ENCODE results near the gene SLC6A12. TPM values are rescaled to one million over a fixed set of nuclear protein-coding genes. Genes with fewer than 3 reads are reported as not detected.

Gene SLC6A12
- total and polyA plus RNA-seq, 5 experiments from 2014 or later = 0.78 TPM; not detected in 4

DNA sequence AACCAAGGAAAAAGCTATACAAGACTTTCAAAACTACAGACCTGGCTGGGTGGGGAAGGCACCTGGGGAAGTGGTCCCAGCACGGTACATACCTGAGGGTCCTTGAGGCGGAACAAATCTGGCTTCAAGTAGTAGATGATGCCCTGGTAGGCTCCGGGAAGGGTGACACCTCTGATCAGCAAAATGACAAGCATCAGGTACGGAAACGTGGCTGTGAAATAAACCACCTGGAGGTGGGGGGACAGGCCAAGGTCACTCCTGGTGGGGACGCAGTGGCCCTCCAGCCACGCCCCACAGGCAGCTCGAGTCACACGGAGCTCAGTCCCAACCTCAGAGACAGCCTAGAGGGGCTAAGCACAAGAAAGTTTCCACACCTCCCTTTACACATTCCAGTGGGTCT is 15.3 kb downstream of the SLC6A12 start:
- Mint-ChIP-seq H3K9me3 (peaks cover 0 to 10% (median 0%) of the 10 kb centered on the region in 9 donors), H3K27me3 (peaks cover 20 to 76% (median 43%) of the 10 kb centered on the region in 5 donors), H3K4me3 (no peak overlapping the region), H3K27ac (peak overlapping the region in 1 of 10 donors; percentile 19), H3K36me3 (no peaks in the 10 kb centered on the region), H3K4me1 (peaks cover 0 to 5% (median 3%) of the 10 kb centered on the region in 4 donors)
- POLR2A ChIA-PET = no interaction called here
- DNase-seq (peak in 1 of 10 donors; percentile 30), ATAC-seq (no peak)

DNA sequence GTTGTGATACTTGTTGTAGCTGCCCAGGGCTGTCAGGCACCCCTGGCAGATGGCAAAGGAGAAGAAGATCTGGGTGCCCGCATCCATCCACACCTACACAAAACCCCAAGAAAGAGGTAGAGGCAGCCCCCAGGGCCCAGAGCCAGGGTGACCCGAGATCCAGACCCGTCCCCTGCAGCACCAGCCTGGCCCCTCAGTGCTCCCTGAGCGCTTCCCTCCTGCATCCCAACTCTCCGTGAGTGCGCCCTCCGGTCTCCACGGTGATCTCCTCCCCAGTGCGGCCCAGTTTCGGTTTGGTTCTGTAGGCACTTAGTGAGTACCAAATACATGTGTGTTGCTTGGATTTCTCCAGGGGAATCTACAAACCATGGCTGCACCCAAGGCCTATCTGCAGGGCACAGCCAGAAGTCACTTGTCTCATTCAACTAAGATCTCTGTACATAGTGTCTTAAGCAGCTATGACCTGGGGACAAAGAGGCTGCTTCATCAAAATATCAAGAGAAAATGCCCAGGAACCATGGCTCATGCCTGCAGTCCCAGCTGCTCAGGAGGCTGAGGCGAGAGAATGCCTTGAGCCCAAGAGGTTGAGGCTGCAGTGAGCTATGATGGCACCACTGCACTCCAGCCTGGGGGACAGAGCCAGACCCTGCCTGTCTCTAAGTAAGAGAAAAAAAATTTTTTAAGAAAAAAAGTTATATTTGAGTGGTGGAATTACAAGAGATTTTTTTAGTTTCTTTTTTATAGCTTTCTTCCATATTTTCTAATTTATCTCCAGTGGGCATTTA is 15.9 kb downstream of the SLC6A12 start:
- Mint-ChIP-seq H3K4me3 (no peak overlapping the region), H3K4me1 (peaks cover 0 to 5% (median 3%) of the 10 kb centered on the region in 4 donors), H3K27me3 (peaks cover 20 to 79% (median 43%) of the 10 kb centered on the region in 5 donors), H3K36me3 (no peaks in the 10 kb centered on the region), H3K9me3 (peaks cover 0 to 10% (median 0%) of the 10 kb centered on the region in 9 donors), H3K27ac (no peak overlapping the region)
- ATAC-seq (no peak), DNase-seq (peak in 1 of 10 donors; percentile 47)
- POLR2A ChIA-PET = no interaction called here

DNA sequence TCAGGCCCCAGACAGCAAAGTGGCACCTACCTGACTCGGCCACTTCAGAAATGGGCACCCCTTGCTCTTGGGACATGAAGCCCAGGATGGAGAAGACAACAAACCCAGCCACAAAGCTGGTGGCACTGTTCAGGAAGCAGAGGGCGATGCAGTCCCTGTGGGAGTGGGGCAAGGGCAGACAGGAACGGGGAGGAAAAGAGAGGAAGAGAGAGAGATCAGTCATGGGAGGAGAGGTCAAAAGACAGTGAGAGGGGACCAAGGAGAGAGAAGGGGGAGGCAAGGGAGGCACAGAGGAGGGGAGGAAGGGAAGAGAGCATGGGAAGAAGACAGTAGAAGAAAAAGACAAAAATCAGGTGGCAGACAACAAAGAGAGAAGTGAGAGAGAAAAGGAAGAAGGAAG is 16.6 kb downstream of the SLC6A12 start:
- no peak overlapping the region for H3K27ac Mint-ChIP-seq
- H3K4me3 Mint-ChIP-seq = no peak overlapping the region
- H3K27me3 Mint-ChIP-seq = peaks cover 19 to 79% (median 47%) of the 10 kb centered on the region in 5 donors
- ATAC-seq = no peak
- POLR2A ChIA-PET = no interaction called here
- peaks cover 0 to 4% (median 0%) of the 10 kb centered on the region in 4 donors for H3K4me1 Mint-ChIP-seq
- H3K9me3 Mint-ChIP-seq = peaks cover 0 to 10% (median 0%) of the 10 kb centered on the region in 9 donors
- peak in 1 of 10 donors; percentile 28 for DNase-seq
- no peaks in the 10 kb centered on the region for H3K36me3 Mint-ChIP-seq

DNA sequence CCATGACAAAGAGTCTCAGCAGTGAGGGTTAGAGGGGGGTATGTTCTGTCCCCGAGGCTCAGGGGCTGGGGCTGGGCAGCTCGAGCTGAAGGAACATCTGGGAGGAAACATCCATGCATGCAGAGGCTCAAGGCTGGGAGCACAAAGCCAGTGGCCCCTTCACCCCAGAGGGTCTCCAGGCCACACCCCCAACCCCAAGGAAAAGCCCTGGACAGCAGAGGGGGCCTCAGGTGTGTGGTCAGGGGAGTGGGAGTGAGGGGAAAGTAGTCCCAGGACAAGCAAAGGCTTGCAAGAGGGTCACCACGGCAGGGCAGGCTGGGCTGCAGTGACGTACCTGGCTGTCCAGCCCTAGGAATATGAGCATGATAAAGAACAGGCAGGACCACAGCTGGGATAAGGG is 17.5 kb downstream of the SLC6A12 start:
- H3K4me3 Mint-ChIP-seq = no peak overlapping the region
- peak in 1 of 10 donors; percentile 50 for DNase-seq
- peaks cover 0 to 10% (median 0%) of the 10 kb centered on the region in 9 donors for H3K9me3 Mint-ChIP-seq
- peaks cover 0 to 4% (median 0%) of the 10 kb centered on the region in 4 donors for H3K4me1 Mint-ChIP-seq
- ATAC-seq = no peak
- H3K27me3 Mint-ChIP-seq = peaks cover 14 to 79% (median 43%) of the 10 kb centered on the region in 5 donors
- H3K27ac Mint-ChIP-seq = no peak overlapping the region
- POLR2A ChIA-PET = no interaction called here
- H3K36me3 Mint-ChIP-seq = no peaks in the 10 kb centered on the region

DNA sequence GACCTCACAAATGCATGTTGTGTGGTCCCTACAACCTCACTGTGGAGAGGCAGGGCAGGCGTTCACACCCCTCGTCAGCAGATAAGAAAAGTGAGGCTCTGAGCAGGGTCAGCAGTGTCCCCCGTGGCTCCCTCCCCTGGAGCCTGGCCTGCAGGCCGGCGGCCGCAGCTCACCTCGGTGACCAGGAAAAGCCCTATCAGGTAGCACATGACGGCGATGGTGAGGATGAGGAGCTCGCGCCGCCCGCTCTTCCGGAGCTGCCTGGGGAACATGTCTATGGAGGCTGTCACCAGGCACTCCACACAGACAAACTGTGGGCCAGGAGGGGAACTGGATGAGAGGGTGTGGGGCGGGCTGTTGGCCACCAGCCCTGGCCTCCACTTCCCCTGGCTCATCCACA is 18.0 kb downstream of the SLC6A12 start:
- H3K4me3 Mint-ChIP-seq = no peak overlapping the region
- DNase-seq = peak in 1 of 10 donors; percentile 24
- peaks cover 0 to 10% (median 0%) of the 10 kb centered on the region in 9 donors for H3K9me3 Mint-ChIP-seq
- H3K4me1 Mint-ChIP-seq = peaks cover 0 to 4% (median 0%) of the 10 kb centered on the region in 4 donors
- POLR2A ChIA-PET = no interaction called here
- ATAC-seq = no peak
- no peak overlapping the region for H3K27ac Mint-ChIP-seq
- peaks cover 10 to 75% (median 38%) of the 10 kb centered on the region in 5 donors for H3K27me3 Mint-ChIP-seq
- H3K36me3 Mint-ChIP-seq = no peaks in the 10 kb centered on the region

DNA sequence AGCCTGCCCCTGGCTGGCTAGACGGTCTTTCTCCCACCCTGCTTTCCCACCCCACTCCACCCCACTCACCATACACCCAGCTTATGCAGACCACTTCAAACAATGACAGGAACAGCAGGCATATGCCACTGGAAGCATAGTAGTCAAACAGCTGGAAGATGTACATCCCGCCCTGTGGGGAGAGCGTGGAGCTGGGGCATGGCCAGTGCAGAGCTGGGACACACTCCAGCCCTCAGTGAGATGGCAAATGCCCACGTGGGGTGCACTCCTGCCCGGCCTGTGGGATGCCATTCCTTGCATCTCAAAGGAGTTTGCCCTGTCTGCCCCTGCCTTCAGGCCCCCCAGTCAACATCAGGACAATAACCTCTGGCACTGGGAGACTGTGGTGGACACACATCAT is 18.8 kb downstream of the SLC6A12 start:
- Mint-ChIP-seq H3K36me3 (no peaks in the 10 kb centered on the region), H3K27me3 (peaks cover 9 to 77% (median 38%) of the 10 kb centered on the region in 5 donors), H3K4me1 (peaks cover 0 to 4% (median under 1%) of the 10 kb centered on the region in 4 donors), H3K9me3 (peaks cover 0 to 10% (median 0%) of the 10 kb centered on the region in 9 donors), H3K4me3 (no peak overlapping the region), H3K27ac (no peak overlapping the region)
- POLR2A ChIA-PET = no interaction called here
- DNase-seq (peak in 1 of 10 donors; percentile 41), ATAC-seq (no peak)

DNA sequence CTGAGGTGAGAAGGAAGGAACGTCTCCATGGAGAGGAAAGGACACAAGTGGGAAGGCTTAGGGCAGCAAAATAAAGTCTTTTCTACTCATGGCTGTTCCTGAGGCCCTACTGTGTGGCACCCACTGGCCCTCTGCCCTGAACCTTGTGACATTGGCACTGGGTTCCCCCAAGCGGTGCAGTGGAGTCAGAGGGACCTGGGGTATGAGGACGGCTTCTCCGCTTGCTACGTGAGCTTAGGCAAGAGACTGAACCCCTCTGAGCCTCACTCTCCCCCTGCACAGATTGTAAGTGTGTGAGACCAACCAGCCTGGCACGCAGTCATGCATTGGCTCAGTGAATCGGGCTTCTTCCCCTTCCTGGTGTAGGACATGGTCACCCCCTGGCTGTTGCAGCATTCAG is 19.7 kb downstream of the SLC6A12 start:
- POLR2A ChIA-PET = no interaction called here
- peaks cover 0 to 10% (median 0%) of the 10 kb centered on the region in 9 donors for H3K9me3 Mint-ChIP-seq
- DNase-seq (peak in 1 of 10 donors; percentile 34), ATAC-seq (no peak)
- H3K4me1 Mint-ChIP-seq = peaks cover 0 to 10% (median 2%) of the 10 kb centered on the region in 4 donors
- peak overlapping the region in 1 of 10 donors; percentile 38 for H3K27ac Mint-ChIP-seq
- no peaks in the 10 kb centered on the region for H3K36me3 Mint-ChIP-seq
- no peak overlapping the region for H3K4me3 Mint-ChIP-seq
- H3K27me3 Mint-ChIP-seq = peaks cover 9 to 83% (median 42%) of the 10 kb centered on the region in 5 donors

DNA sequence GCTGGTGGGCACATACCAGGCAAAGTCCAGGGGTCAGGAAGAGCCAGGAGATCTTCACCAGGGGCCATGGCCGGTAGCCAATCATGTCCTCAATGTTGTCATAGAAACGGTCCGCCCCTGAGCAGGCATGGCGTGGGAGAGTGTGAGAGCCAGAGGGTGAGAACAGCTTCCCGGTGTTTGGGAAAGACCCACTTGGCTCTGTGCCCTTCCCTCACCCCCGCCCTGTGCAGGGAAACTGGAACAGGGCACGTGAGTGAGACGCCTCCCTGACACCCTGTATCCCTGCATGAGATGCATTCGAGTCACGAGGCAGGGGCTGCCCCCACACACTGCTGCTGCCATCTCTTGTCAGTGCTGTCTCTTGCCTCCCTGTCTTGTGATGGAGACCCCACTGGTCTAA is 20.7 kb downstream of the SLC6A12 start:
- H3K36me3 Mint-ChIP-seq = peaks cover 0 to 3% (median 0%) of the 10 kb centered on the region in 3 donors
- no peak overlapping the region for H3K27ac Mint-ChIP-seq
- POLR2A ChIA-PET = no interaction called here

DNA sequence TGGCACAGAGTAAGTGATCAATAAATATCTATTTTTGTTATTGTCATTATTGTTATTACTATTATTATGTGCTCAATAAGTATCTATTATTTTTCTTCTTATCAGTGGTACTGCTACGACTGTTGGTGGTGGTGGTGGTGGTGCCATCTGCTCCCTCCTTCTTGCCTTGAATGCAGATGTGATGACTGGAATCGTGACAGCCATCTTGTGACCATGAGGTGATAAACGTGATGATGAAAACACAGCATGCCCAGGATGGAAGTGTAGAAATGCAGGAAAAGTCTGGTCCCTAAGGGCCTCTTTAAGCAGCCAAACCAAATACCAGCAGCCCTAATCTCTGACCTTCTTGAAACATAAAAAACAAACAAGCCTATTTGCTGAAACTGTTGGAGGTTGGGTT is 22.4 kb downstream of the SLC6A12 start:
- no peak overlapping the region for H3K4me3 Mint-ChIP-seq
- ATAC-seq (no peak), DNase-seq (no peak)
- H3K27me3 Mint-ChIP-seq = peaks cover 7 to 64% (median 33%) of the 10 kb centered on the region in 5 donors
- H3K36me3 Mint-ChIP-seq = peaks cover 0 to 3% (median 0%) of the 10 kb centered on the region in 3 donors
- H3K27ac Mint-ChIP-seq = no peak overlapping the region
- peaks cover 0 to under 1% (median 0%) of the 10 kb centered on the region in 9 donors for H3K9me3 Mint-ChIP-seq
- POLR2A ChIA-PET = no interaction called here
- peaks cover 0 to 14% (median 3%) of the 10 kb centered on the region in 4 donors for H3K4me1 Mint-ChIP-seq

More for the DNA sequence above, 20.7 kb downstream of the SLC6A12 start:
- DNase-seq = peak in 1 of 10 donors; percentile 53
- peaks cover 0 to 10% (median 0%) of the 10 kb centered on the region in 9 donors for H3K9me3 Mint-ChIP-seq
- ATAC-seq = no peak
- H3K4me1 Mint-ChIP-seq = peaks cover 0 to 14% (median 4%) of the 10 kb centered on the region in 4 donors
- peaks cover 9 to 81% (median 42%) of the 10 kb centered on the region in 5 donors for H3K27me3 Mint-ChIP-seq
- H3K4me3 Mint-ChIP-seq = no peak overlapping the region

DNA sequence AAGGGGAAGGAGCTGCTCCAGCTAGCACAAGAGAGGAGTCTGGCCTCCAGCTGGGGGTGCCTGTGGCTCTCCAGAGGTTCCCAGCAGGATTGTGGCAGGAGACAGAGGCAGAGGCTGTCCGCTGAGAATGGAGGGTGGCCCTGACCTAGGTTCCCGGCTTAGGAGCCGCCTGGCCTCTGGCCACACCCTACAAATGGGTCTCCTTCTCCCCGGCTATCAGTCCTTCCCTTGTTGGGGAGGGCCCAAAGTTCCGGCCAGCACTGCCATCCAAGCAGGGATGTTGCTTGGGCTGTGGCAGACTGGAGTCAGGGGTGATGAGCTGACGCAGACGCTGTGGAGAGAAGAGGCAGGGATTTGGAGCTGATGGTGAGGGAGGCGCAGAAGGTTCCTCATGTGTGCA is 23.1 kb downstream of the SLC6A12 start:
- Mint-ChIP-seq H3K9me3 (no peaks in the 10 kb centered on the region), H3K4me3 (no peak overlapping the region), H3K4me1 (peaks cover 0 to 14% (median 3%) of the 10 kb centered on the region in 4 donors), H3K27ac (no peak overlapping the region), H3K36me3 (peaks cover 0 to 3% (median 0%) of the 10 kb centered on the region in 3 donors), H3K27me3 (peaks cover 7 to 57% (median 30%) of the 10 kb centered on the region in 5 donors)
- ATAC-seq = no peak
- DNase-seq = peak in 1 of 10 donors; percentile 28
- POLR2A ChIA-PET = no interaction called here

DNA sequence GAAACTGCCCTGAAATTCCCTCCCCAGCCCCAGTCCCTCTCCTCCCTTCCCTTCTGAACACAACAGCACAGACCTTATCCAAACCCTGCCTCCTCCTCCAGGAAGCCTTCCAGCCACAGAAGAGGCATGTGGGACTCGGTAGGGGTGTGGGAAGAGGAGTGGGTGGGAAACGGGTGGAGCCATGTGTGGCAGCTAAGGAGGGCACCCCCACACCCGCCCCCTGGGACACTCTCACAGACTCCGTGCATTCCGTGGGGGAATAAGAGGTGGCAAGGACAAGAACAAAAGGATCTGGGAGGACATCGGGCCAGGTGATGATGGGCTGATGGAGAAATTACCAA is 24.4 kb downstream of the SLC6A12 start:
- Mint-ChIP-seq H3K27ac (peak overlapping the region in 2 of 10 donors; percentile 29 to 37), H3K27me3 (peaks cover 7 to 44% (median 33%) of the 10 kb centered on the region in 5 donors), H3K4me1 (peaks cover 0 to 14% (median 3%) of the 10 kb centered on the region in 4 donors), H3K4me3 (peak overlapping the region in 4 of 10 donors; percentile 26 to 78 (median 70)), H3K9me3 (no peaks in the 10 kb centered on the region), H3K36me3 (peaks cover 0 to 3% (median 0%) of the 10 kb centered on the region in 3 donors)
- POLR2A ChIA-PET = no interaction called here
- DNase-seq (peak in 1 of 10 donors; percentile 38), ATAC-seq (no peak)

DNA sequence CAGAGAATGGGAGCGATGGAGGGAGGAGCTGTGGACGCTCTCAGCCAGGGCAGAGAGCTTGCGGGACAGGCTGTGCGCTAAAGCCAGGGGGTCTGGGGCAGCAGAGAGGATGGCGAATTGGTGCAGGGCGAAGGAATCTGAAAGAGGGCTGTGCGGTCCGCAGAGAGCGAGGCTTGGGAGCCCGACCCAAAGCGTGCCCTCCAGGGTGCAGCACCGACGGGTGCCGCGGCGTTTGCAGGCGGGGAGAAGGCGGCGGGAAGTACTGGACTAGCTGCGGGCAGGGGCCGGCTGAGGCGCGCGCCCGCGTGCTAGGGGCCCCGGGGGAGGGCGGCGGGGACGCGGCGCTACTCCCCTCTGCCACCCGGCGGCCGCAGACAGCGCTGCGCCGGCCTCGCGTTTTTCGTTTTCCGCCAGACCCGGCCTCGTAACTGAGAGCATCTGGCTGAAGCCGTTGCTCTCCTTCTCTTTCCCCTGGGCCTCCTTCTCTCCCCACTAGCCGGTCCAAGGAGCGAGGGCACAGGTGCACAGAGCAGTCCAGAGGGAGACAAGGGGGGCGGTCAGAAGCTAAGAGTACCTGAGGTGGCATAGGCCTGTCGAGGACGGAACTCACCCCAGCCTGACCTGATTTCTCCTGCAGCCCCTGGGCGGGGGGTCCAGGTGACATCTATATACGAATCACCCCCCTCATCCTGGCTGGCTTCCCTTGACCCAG is 24.9 kb downstream of the SLC6A12 start:
- H3K9me3 Mint-ChIP-seq = no peaks in the 10 kb centered on the region
- ATAC-seq (peak; percentile 80 to 81), DNase-seq (peak in 7 of 10 donors; percentile 14 to 50 (median 30))
- peaks cover 6 to 39% (median 31%) of the 10 kb centered on the region in 5 donors for H3K27me3 Mint-ChIP-seq
- H3K27ac Mint-ChIP-seq = peak overlapping the region in 1 of 10 donors; percentile 37
- peaks cover 0 to 14% (median 3%) of the 10 kb centered on the region in 4 donors for H3K4me1 Mint-ChIP-seq
- H3K4me3 Mint-ChIP-seq = peak overlapping the region; percentile 66 to 89 (median 80)
- H3K36me3 Mint-ChIP-seq = peaks cover 0 to 3% (median 0%) of the 10 kb centered on the region in 3 donors
- POLR2A ChIA-PET = no interaction called here

Data from naive thymus-derived CD8-positive, alpha-beta T cell (primary cell).